ENCODE data around the gene UBE2M. TPM values are rescaled to one million over a fixed set of nuclear protein-coding genes. Genes with fewer than 3 reads are reported as not detected.
"Not testable (repeated sequence)": the region's sequence is repeated elsewhere in the genome, so short reads cannot be mapped to it uniquely, and the experiment has no call there.

UBE2M gene
- total RNA-seq, 4 donors from 2014 or later, result 17.2 to 28.5 (median 20.3) TPM

DNA sequence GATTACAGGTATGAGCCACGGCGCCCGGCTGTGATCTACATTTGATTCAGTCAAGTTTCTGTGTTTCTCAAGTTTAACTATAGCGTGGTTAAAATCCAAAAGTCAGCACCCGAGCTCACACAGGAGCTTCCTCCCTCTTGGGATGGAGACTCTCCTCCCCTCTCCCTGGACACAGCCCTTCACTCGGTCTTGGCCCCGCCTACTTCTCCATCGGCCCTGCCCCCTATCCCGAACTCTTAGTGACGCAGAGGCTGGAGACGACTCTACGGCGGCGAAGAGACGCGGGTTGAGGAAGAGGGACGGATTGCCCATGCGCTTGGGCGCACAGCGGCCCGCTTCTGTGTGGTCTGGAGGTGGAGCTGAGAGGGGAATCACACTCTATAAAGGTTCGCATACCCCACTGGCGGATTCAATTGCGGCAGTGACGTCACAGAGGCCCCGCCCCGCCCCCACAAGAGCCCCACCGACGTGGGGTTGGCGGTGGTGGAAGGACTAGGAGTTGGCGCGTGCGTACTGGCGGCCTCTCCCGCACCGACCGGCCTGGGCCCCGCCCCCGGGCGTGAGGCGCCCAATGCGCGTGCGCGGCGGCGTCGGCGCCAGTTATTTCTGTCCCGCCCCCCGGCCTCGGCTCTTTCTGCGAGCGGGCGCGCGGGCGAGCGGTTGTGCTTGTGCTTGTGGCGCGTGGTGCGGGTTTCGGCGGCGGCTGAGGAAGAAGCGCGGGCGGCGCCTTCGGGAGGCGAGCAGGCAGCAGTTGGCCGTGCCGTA lies 14.4 kb downstream of the UBE2M start, which contains the start of gene TRIM28:
TSS of gene TRIM28 (plus strand) at position 239 of the 765 bp plus-strand sequence. CDS start 694 bp downstream, outside the sequence.
- Histone ChIP-seq H3K4me3 (replicated peaks in 1 of 3) (peak within 1 kb of the TSS; percentile 45 to 96 (median 85)), H3K36me3 (peaks cover 21 to 22% of the 10 kb centered on the region in 2 donors), H3K9me3 (no peaks in the 10 kb centered on the region), H3K27me3 (no peaks in the 10 kb centered on the region), H3K27ac (peak within 1 kb of the TSS; percentile 97 to 98 (median 97)), H3K4me1 (peaks cover 22 to 23% of the 10 kb centered on the region in 2 donors)
- intact Hi-C loops (cut with DNase I), result no loop called here
- WGBS, 2 donors, result 0 to 1% methylated on average over 7 to 23 of the region's 73 CpGs
- DNase-seq, result peak; percentile 98
- peak; percentile 97 for TF ChIP-seq POLR2A (IDR thresholded peaks at IDR 0.05)
- TF ChIP-seq, protein P1, sequence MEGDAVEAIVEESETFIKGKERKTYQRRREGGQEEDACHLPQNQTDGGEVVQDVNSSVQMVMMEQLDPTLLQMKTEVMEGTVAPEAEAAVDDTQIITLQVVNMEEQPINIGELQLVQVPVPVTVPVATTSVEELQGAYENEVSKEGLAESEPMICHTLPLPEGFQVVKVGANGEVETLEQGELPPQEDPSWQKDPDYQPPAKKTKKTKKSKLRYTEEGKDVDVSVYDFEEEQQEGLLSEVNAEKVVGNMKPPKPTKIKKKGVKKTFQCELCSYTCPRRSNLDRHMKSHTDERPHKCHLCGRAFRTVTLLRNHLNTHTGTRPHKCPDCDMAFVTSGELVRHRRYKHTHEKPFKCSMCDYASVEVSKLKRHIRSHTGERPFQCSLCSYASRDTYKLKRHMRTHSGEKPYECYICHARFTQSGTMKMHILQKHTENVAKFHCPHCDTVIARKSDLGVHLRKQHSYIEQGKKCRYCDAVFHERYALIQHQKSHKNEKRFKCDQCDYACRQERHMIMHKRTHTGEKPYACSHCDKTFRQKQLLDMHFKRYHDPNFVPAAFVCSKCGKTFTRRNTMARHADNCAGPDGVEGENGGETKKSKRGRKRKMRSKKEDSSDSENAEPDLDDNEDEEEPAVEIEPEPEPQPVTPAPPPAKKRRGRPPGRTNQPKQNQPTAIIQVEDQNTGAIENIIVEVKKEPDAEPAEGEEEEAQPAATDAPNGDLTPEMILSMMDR (IDR thresholded peaks at IDR 0.05), result peak in 1 of 6 experiments; percentile 1

DNA sequence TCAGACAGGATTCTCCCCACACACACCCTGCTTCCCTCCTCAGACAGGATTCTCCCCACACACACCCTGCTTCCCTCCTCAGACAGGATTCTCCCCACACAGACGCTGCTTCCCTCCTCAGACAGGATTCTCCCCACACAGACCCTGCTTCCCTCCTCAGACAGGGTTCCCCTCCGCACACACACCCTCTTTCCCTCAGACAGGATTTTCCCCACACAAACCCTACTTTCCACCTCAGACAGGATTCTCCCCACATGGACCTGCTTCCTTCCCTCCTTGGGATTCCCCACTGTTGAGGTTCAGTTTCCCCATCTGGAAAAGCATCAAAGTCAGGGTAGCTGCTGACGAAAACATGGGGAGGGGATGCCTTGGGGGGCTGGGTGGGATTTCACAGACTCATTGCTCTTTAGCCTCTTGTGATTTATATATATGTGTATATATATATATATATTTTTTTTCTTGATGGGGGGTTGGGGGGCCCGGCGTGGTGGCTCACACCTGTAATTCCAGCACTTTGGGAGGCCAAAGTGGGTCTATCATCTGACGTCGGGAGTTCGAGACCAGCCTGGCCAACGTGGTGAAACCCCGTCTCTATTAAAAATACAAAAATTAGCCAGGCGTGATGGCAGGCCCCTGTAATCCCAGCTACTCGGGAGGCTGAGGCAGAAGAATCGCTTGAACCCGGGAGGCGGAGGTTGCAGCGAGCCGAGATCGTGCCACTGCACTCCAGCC lies 15.6 kb downstream of the UBE2M start:
- intact Hi-C loops (cut with DNase I); H3K27me3 ChIP-seq; DNase-seq; H3K4me3 ChIP-seq (replicated peaks in 1 of 3); H3K9me3 ChIP-seq; H3K36me3 ChIP-seq: not testable (repeated sequence)
- Histone ChIP-seq H3K27ac (peak overlapping the region in 2 of 3 donors; percentile 97), H3K4me1 (peaks cover 31 to 33% of the 10 kb centered on the region in 2 donors)
- 66 to 71% methylated on average over 18 of the region's 18 CpGs for WGBS, 2 donors

DNA sequence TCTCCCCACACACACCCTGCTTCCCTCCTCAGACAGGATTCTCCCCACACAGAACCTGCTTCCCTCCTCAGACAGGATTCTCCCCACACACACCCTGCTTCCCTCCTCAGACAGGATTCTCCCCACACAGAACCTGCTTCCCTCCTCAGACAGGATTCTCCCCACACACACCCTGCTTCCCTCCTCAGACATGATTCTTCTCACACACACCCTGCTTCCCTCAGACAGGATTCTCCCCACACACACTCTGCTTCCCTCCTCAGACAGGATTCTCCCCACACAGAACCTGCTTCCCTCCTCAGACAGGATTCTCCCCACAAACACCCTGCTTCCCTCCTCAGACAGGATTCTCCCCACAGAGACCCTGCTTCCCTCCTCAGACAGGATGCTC lies 19.2 kb downstream of the UBE2M start:
- H3K4me3 ChIP-seq (replicated peaks in 1 of 3); intact Hi-C loops (cut with DNase I); DNase-seq; H3K9me3 ChIP-seq; H3K27me3 ChIP-seq; H3K36me3 ChIP-seq; H3K27ac ChIP-seq: not testable (repeated sequence)
- peaks cover 15 to 16% of the 10 kb centered on the region in 2 donors for H3K4me1 ChIP-seq

DNA sequence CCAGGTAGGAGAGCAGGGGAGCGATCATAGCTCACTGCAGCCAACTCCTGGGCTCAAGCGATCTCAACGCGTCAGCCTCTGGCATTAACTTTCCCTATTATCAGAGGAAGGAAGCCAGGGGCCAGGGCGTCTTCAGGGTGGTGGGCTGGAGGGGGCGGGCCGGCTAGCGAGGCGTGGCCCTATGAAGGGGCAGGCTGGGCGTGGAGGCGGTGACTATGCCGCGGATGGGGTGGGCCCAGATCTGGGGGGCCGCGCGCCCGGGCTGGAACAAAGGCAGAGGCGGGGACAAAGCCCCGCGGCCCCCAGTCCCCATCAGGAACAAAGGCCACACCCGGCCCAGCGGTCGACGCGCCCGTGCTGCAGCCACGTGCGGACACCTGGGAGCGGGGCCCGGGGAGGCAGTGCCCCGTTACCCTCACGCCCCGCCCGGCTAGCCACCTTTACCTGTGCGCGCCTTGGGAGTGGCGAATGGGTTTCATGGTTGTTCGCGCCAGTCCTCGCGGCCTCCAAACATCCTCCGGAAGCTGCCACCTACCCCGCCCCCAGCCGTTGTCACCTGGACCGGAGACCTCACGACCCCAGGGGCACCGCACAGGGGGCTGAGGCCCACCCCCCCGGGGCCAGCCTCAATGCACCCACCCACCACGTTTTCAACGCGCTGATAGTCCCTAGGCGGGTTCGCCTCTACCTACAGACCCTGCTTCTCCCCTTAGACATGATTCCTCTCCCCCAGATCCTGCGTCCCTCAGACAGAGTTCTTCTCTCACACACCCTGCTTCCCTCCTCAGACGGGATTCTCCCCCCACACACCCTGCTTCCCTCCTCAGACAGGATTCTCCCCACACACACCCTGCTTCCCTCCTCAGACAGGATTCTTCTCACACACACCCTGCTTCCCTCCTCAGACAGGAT lies 19.9 kb downstream of the UBE2M start:
- Histone ChIP-seq H3K27ac (no peak overlapping the region), H3K4me3 (replicated peaks in 1 of 3) (peak overlapping the region in 1 of 3 donors; percentile 28), H3K4me1 (peaks cover 14 to 15% of the 10 kb centered on the region in 2 donors), H3K9me3 (no peaks in the 10 kb centered on the region), H3K36me3 (no peaks in the 10 kb centered on the region), H3K27me3 (no peaks in the 10 kb centered on the region)
- peak; percentile 25 for DNase-seq
- intact Hi-C loops (cut with DNase I), result no loop called here
- TF ChIP-seq, protein P1 (IDR thresholded peaks at IDR 0.05), result no peak
- no peak for TF ChIP-seq POLR2A (IDR thresholded peaks at IDR 0.05)
- WGBS, 2 donors, result 4 to 5% methylated on average over 24 to 25 of the region's 55 CpGs

DNA sequence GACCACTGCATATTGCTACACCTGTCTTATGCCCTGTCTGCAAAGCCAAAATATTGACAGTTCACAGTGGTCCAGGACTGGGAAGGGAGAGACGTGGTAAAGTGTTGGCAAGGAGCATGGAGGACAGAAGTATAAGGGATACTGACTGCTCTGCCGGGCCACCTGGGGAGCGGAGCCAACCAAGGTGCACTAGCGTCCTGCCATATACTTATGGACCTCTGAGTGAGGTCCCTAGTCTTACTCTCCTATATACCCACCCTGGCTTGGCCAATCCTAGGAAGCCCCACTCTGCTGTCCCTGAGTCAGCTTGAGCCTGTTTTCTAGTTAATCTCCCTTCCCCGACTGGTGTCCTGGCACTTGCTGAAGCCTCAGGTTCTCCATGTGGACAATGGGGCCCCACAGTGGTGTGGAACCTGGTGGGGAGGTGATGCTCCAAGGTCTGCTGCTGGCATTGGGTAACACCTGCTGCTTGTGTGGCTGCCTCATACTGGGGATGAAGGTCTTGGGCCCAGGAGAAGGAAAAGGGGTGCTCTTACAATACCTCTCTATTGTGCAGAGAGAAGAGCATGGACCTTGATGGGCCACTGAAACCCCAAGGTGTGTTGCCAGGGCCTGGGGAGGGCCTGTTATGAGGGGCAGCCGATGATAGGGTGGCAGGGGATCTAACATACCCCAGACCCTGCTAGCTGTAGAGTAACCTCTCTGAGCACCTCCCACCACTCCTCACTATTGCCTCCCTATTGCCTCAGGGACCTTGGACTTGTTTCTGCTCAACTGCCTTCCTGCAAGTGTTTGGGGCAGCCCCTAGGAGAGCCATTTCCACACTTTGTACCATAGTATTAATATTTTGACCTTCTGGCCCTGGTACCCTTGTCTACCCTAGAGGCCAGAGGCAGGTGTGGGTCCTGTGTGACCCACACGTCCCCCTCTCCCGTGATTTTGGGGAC lies 21.3 kb downstream of the UBE2M start:
- Histone ChIP-seq H3K4me1 (peaks cover 10 to 11% of the 10 kb centered on the region in 2 donors), H3K27me3 (no peaks in the 10 kb centered on the region), H3K36me3 (no peaks in the 10 kb centered on the region), H3K27ac (no peak overlapping the region), H3K9me3 (no peaks in the 10 kb centered on the region), H3K4me3 (replicated peaks in 1 of 3) (no peak overlapping the region)
- DNase-seq, result no peak
- 92 to 95% methylated on average over 8 of the region's 8 CpGs for WGBS, 2 donors
- TF ChIP-seq, protein P1 (IDR thresholded peaks at IDR 0.05), result no peak
- no peak for TF ChIP-seq POLR2A (IDR thresholded peaks at IDR 0.05)
- intact Hi-C loops (cut with DNase I), result no loop called here

All from thyroid gland (tissue), 4 donors.